Neural cell (in vitro differentiated cells): ENCODE data around the gene CBL.

Experiments
- CTCF ChIP-seq: fragments of 450-650 bp; IDR thresholded peaks from 2 replicates; pipeline ENCODE4 v1.5.1; 2014; ENCODE audit warnings: antibody characterized with exemption, mild to moderate bottlenecking, moderate library complexity; ENCODE audit not compliant: poor library complexity, severe bottlenecking
- EP300 ChIP-seq: fragments of 450-650 bp; conservative IDR thresholded peaks from 2 replicates; pipeline ENCODE4 v1.6.1; 2014; ENCODE audit warnings: antibody characterized with exemption, mild to moderate bottlenecking, moderate library complexity; ENCODE audit not compliant: poor library complexity, severe bottlenecking
- EZH2 ChIP-seq: fragments of 200-600, 300-800 bp; shearing (Covaris generic), sonication (generic); IDR thresholded peaks from 2 replicates; pipeline ENCODE4 v1.6.1; 2014; ENCODE audit warnings: antibody characterized with exemption, low read length, borderline replicate concordance, mild to moderate bottlenecking; ENCODE audit not compliant: insufficient read depth, poor library complexity, severe bottlenecking
- MXI1 ChIP-seq: fragments of 450-650 bp; conservative IDR thresholded peaks from 2 replicates; pipeline ENCODE4 v1.6.1; 2014; ENCODE audit warnings: antibody characterized with exemption, mild to moderate bottlenecking; ENCODE audit not compliant: poor library complexity, severe bottlenecking
- POLR2AphosphoS5 ChIP-seq: IDR thresholded peaks from 2 replicates; pipeline ENCODE4 v1.6.1; 2012
- RAD21 ChIP-seq: fragments of 450-650 bp; conservative IDR thresholded peaks from 2 replicates; pipeline ENCODE4 v1.6.1; 2014; ENCODE audit warnings: antibody characterized with exemption, mild to moderate bottlenecking, moderate library complexity
- SMC3 ChIP-seq: fragments of 450-650 bp; conservative IDR thresholded peaks from 2 replicates; pipeline ENCODE4 v1.6.1; 2014; ENCODE audit warnings: antibody characterized with exemption, mild to moderate bottlenecking, moderate library complexity; ENCODE audit not compliant: poor library complexity
- TAF1 ChIP-seq: IDR thresholded peaks from 2 replicates; pipeline ENCODE4 v1.6.1; 2012; ENCODE audit warnings: low read depth
- TF ChIP-seq, protein P1 (sequence below): IDR thresholded peaks from 2 replicates; pipeline ENCODE4 v1.6.1; 2012; ENCODE audit warnings: borderline replicate concordance

- TF ChIP-seq CTCF (no peak), SMC3 (no peak), EZH2 (no peak), EP300 (no peak), POLR2AphosphoS5 (no peak), RAD21 (no peak), TAF1 (no peak), MXI1 (no peak)
- TF ChIP-seq, protein P1, sequence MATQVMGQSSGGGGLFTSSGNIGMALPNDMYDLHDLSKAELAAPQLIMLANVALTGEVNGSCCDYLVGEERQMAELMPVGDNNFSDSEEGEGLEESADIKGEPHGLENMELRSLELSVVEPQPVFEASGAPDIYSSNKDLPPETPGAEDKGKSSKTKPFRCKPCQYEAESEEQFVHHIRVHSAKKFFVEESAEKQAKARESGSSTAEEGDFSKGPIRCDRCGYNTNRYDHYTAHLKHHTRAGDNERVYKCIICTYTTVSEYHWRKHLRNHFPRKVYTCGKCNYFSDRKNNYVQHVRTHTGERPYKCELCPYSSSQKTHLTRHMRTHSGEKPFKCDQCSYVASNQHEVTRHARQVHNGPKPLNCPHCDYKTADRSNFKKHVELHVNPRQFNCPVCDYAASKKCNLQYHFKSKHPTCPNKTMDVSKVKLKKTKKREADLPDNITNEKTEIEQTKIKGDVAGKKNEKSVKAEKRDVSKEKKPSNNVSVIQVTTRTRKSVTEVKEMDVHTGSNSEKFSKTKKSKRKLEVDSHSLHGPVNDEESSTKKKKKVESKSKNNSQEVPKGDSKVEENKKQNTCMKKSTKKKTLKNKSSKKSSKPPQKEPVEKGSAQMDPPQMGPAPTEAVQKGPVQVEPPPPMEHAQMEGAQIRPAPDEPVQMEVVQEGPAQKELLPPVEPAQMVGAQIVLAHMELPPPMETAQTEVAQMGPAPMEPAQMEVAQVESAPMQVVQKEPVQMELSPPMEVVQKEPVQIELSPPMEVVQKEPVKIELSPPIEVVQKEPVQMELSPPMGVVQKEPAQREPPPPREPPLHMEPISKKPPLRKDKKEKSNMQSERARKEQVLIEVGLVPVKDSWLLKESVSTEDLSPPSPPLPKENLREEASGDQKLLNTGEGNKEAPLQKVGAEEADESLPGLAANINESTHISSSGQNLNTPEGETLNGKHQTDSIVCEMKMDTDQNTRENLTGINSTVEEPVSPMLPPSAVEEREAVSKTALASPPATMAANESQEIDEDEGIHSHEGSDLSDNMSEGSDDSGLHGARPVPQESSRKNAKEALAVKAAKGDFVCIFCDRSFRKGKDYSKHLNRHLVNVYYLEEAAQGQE: no peak
Observed at GRCh38 chr11:119355091-119355843, 149.1 kb downstream of the CBL start.
